KBM-7 (cell line): ENCODE measurements around the gene RPL19.
A peak's percentile ranks its signal among the peaks of the same experiment; 100 is the strongest.
"Not testable (repeated sequence)": the region's sequence is repeated elsewhere in the genome, so short reads cannot be mapped to it uniquely, and the experiment has no call there.

Experiments
- DNase-seq: peaks from one replicate; pipeline ENCODE4 v3.0.0-alpha.2; 2015
- in situ Hi-C: fragments of 300-500 bp; cut with MboI; formaldehyde crosslinking; loops from 2 replicates; pipeline ENCODE4 v1.14.3; 2020; ENCODE audit warnings: low sequenced_read_pairs, low pct_unique_long_range_greater_than_20kb, mixed read lengths

RPL19 gene

GRCh38 chr17:39200070-39200879 lies at the start of gene RPL19:
Gene RPL19 (plus strand): TSS chr17:39200283. CDS start chr17:39200345, 62 bp downstream.
- in situ Hi-C loops: no loop called here

GRCh38 chr17:39150795-39151149 lies 49.3 kb upstream of the RPL19 start:
- in situ Hi-C loops: loop anchor here (25.0 kb wide), 1 partner anchor 163 kb away; no protein-coding TSS in a partner anchor
- DNase-seq: no peak

More at GRCh38 chr17:39200070-39200879, at the start of gene RPL19:
- DNase-seq: no peak

- DNase-seq: no peak
- in situ Hi-C loops: loop anchor here (25.0 kb wide), 1 partner anchor 164 kb away; no protein-coding TSS in a partner anchor
These were observed 48.7 kb upstream of the RPL19 start, which contains the start of gene PLXDC1 for GRCh38 chr17:39151150-39151942. Gene PLXDC1 (minus strand): TSS chr17:39151637. CDS start chr17:39151437, 200 bp downstream.

GRCh38 chr17:39151943-39152818 lies 47.9 kb upstream of the RPL19 start:
- in situ Hi-C loops: loop anchor here (25.0 kb wide), 1 partner anchor 165 kb away; no protein-coding TSS in a partner anchor

GRCh38 chr17:39153599-39154051 lies 46.5 kb upstream of the RPL19 start:
- peak; percentile 93 for DNase-seq
- in situ Hi-C loops: loop anchor here (25.0 kb wide), 1 partner anchor 166 kb away; no protein-coding TSS in a partner anchor

More at GRCh38 chr17:39151943-39152818, 47.9 kb upstream of the RPL19 start:
- DNase-seq: no peak

- in situ Hi-C loops: loop anchor here (25.0 kb wide), 1 partner anchor 168 kb away; no protein-coding TSS in a partner anchor
- DNase-seq: no peak
These were observed 44.4 kb upstream of the RPL19 start for GRCh38 chr17:39155654-39156053.

GRCh38 chr17:39156491-39156890 lies 43.6 kb upstream of the RPL19 start:
- in situ Hi-C loops: loop anchor here (25.0 kb wide), 1 partner anchor 169 kb away; no protein-coding TSS in a partner anchor
- DNase-seq: no peak

GRCh38 chr17:39158623-39159022 lies 41.5 kb upstream of the RPL19 start:
- no peak for DNase-seq
- in situ Hi-C loops: loop anchor here (25.0 kb wide), 1 partner anchor 171 kb away; no protein-coding TSS in a partner anchor

GRCh38 chr17:39161962-39162361 lies 38.1 kb upstream of the RPL19 start:
- DNase-seq: no peak
- in situ Hi-C loops: loop anchor here (25.0 kb wide), 1 partner anchor 175 kb away; no protein-coding TSS in a partner anchor

- DNase-seq: peak; percentile 94
- in situ Hi-C loops: loop anchor here (25.0 kb wide), 1 partner anchor 177 kb away; no protein-coding TSS in a partner anchor
These were observed 35.4 kb upstream of the RPL19 start for GRCh38 chr17:39164675-39165143.

- in situ Hi-C loops: loop anchor here (25.0 kb wide), 1 partner anchor 178 kb away; no protein-coding TSS in a partner anchor
- no peak for DNase-seq
These were observed 34.8 kb upstream of the RPL19 start for GRCh38 chr17:39165178-39165840.

GRCh38 chr17:39165841-39166349 lies 34.2 kb upstream of the RPL19 start, which contains the start of gene ARL5C:
Gene ARL5C (minus strand): TSS chr17:39166161. CDS start chr17:39165760, 401 bp downstream.
- DNase-seq: no peak
- in situ Hi-C loops: loop anchor here (25.0 kb wide), 1 partner anchor 179 kb away; no protein-coding TSS in a partner anchor

- peak; percentile 89 for DNase-seq
- in situ Hi-C loops: loop anchor here (25.0 kb wide), 1 partner anchor 179 kb away; no protein-coding TSS in a partner anchor
These were observed 33.4 kb upstream of the RPL19 start for GRCh38 chr17:39166437-39167335.

- in situ Hi-C loops: loop anchor here (25.0 kb wide), 1 partner anchor 180 kb away; no protein-coding TSS in a partner anchor
These were observed 32.6 kb upstream of the RPL19 start for GRCh38 chr17:39167476-39167875.

GRCh38 chr17:39168503-39168902 lies 31.6 kb upstream of the RPL19 start:
- in situ Hi-C loops: loop anchor here (25.0 kb wide), 1 partner anchor 181 kb away; no protein-coding TSS in a partner anchor
- not testable (repeated sequence) for DNase-seq

More at GRCh38 chr17:39167476-39167875, 32.6 kb upstream of the RPL19 start:
- peak; percentile 97 for DNase-seq

- peak; percentile 21 for DNase-seq
- in situ Hi-C loops: loop anchor here (25.0 kb wide), 1 partner anchor 182 kb away; no protein-coding TSS in a partner anchor
These were observed 31.0 kb upstream of the RPL19 start for GRCh38 chr17:39169101-39169500.
